ENCODE measurements around the gene PEAK1.

Gene PEAK1

GRCh38 chr15:77066971-77067690 lies 352.8 kb downstream of the PEAK1 start:
- H3K4me3 ChIP-seq (ENCODE audit: low read length): no peak overlapping the region
- DNase-seq (ENCODE audit: low read depth, low spot score): no peak

DNA sequence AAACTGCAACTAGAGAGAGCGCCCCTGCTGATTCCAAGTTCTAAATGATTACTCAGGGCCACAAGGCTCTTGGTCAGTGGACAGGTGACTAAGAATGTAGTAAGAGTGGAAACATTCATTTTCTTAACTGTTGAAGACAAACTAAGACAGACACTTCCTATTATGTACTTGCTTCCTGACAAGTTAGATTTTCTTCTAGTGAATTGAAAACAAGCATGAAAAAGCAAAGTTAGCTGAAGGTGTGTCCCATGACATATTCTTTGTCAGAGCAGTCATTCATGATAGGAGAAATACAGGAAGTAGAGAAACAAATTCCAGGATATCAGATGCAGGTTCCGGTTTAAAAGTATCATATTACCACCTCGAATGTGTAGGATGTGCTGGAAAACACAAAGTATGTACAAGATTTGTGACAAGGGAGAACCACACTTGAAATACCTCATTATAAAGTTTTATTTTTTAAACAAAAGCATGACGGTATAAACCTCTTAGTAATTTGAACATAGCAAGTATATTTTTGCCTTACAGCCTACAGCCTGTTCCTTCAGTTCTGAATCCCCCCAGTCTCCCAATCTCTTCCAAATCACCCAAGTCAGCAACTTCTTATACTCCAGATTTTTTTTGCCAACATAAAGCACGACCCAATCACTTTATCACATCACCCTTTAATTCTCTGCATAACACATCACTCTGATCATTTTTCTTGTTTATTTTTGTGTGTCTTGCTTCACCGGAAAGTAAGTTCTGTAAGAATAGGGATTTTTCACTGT lies 355.2 kb downstream of the PEAK1 start:
- no peak overlapping the region for H3K4me3 ChIP-seq (ENCODE audit: low read length)
- no peak for DNase-seq (ENCODE audit: low read depth, low spot score)

DNA sequence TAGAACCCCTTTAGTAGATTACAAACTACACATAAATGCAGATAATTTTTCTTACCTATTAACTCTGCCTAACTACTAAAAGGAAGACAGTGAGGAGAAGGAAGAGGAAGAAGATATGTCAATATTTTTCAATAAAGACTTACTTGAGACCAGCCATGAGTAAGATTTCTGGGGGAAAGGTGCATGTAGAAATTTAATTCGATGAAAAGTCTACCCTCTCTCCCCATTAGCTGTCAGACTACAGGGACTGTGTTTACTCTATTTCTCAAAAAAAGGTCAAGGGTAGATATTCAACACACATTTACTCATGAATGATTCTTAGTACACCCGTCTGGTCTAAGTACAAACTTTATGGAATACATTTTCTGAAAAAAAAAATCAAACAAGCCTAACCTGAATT lies 355.8 kb downstream of the PEAK1 start:
- no peak for DNase-seq (ENCODE audit: low read depth, low spot score)
- no peak overlapping the region for H3K4me3 ChIP-seq (ENCODE audit: low read length)

GRCh38 chr15:77063249-77063648 lies 356.7 kb downstream of the PEAK1 start:
- no peak overlapping the region for H3K4me3 ChIP-seq (ENCODE audit: low read length)
- DNase-seq (ENCODE audit: low read depth, low spot score): no peak

DNA sequence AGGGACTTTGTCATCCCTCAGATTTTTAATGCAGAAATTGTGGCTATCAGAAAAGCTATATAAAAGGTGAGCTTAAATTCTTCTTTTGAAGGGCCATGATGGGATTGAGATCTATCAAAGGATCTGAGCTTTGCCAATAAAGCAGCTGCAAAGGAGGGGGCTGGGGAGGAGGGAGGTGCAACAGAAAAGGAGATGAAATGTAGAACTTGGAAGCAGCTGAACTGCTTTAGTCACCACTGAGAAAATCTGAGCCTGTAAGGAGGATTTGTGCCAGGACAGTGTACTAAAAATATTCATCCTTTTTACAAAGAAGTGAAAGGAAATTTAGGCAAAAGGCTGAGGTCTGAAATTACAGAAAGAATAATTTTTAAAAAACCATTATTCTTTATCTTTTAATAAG lies 359.4 kb downstream of the PEAK1 start:
- H3K4me3 ChIP-seq (ENCODE audit: low read length): no peak overlapping the region
- no peak for DNase-seq (ENCODE audit: low read depth, low spot score)

DNA sequence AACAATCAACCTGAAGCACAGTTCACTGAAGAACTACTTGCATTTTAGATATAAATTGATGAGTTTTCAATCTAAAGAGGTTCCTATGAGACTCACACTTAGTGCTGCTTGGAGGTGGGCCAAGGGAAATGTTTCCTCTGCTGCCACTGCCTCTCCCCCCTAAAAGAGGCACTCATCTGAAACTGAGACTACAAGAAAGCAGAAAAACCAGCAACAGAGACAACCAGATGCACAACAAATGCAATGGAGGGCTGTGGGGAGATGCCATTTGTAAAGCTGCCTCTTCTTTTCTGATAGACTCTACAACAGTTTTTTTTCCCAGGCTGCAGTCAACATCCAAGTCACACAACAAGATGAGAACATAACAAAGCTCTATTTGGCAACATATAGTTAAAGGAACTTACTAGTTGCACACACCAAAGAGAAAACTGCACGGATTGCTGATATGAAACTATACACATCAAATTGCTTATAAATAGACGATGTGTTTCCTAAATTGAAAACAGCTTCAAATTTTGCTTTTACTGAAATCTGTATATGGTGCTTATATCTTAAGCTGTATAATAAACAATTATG lies 360.0 kb downstream of the PEAK1 start:
- no peak for DNase-seq (ENCODE audit: low read depth, low spot score)
- no peak overlapping the region for H3K4me3 ChIP-seq (ENCODE audit: low read length)

DNA sequence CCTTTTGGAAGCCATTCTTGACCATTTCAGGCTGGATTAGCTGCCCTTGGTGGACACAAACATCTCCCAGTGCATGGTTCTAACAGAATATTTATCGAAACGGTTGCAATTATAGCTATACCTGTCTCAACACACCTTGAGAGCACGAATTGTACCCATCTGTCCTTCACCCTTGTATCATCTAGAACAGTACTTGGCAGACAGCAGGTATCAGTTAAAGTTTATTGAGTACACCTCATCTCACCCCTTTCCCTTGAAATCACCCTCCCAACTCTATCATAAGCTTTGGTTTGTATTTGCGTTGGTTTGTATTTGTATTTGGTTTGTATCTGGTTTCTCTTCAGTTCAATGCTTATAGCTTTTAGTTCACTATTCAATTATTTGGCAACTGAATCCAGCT lies 361.4 kb downstream of the PEAK1 start:
- no peak overlapping the region for H3K4me3 ChIP-seq (ENCODE audit: low read length)
- no peak for DNase-seq (ENCODE audit: low read depth, low spot score)

- no peak overlapping the region for H3K4me3 ChIP-seq (ENCODE audit: low read length)
- no peak for DNase-seq (ENCODE audit: low read depth, low spot score)
Observed at GRCh38 chr15:77057685-77058084, 362.2 kb downstream of the PEAK1 start.

DNA sequence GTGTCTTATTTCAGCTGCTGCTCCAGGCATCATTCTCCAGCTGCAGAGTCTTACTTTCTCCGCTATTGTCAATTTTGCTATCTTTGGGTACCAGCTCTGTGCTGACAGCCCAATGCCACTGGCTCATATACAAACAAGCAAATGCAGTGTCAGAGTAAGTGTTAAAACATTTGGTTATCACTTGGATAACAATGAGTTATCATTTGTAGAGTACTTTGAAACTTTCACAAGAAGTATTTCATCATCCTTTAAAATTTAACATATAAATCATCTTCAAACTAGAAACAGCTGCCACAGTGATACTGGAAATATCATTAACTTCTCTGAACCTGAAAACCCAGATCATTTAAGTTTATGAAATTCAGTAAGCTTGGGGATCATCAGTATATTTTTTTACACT lies 362.8 kb downstream of the PEAK1 start:
- DNase-seq (ENCODE audit: low read depth, low spot score): no peak

DNA sequence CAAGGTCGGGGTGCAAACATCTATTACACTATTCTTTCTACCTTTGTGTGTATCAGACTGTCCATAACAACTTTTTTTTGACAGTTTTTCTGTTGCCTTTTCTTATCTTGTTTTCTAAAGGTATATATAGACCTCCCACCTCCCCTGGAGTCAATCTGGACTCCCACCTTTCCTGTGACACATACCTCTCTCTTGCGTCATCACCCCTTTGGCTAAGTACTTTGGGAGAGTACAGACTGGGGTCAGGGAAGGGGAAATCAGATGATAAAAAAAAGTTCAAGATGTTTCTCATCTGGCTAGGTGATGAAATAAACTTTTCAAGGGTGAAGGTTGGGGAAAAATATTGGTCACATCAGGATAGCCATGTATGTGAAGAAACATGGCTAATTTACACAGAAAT lies 366.2 kb downstream of the PEAK1 start:
- H3K4me3 ChIP-seq (ENCODE audit: low read length): no peak overlapping the region
- no peak for DNase-seq (ENCODE audit: low read depth, low spot score)

More for the DNA sequence above, 362.8 kb downstream of the PEAK1 start:
- H3K4me3 ChIP-seq (ENCODE audit: low read length): no peak overlapping the region

DNA sequence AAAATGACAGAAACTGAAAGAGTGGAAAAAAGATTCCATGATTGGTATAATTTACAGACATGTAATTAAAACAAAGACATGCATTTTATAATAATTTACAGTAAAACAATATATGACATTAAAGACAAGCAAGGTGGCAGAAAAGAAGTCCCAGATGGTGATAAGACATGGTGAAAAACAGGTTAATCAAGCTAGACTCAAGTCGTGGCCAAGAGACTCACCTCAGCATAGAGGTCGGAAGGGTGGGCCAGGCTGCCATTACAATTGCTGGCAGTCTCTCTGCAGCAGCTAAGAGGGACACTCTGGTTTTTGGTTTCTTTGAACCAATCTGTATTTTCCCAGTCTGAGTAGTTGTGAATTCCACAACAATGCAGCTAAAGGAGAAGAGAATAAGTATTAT lies 367.3 kb downstream of the PEAK1 start:
- DNase-seq (ENCODE audit: low read depth, low spot score): no peak
- no peak overlapping the region for H3K4me3 ChIP-seq (ENCODE audit: low read length)

Measured in Jurkat, Clone E6-1 (cell line).